ENCODE results near the gene ABLIM1. TPM values are rescaled to one million over a fixed set of nuclear protein-coding genes. Genes with fewer than 3 reads are reported as not detected.

ABLIM1 gene
- total RNA-seq, 1 donor from 2014 or later, result 144 TPM

DNA sequence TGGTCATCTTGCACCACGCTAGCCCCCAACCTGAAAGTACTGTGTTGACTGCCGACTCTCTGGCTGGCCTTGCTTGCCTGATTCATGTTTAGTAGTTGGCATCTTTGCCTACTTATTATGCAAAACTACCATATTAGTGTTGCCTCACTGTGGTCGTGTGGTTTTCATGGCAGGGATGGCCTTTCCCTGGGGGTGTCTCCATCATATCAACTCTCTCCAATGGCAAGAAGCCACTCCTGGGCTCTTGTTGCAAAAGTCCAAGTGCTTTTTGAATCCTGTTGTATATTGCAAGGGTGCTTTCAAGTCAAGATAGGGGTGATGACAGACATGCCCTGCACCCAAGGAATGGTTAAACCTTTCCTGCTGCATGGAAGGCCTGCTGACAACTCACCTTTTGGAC, 39.4 kb downstream of the ABLIM1 start:
- no peak for ATAC-seq
- no peak overlapping the region for H3K4me3 ChIP-seq

DNA sequence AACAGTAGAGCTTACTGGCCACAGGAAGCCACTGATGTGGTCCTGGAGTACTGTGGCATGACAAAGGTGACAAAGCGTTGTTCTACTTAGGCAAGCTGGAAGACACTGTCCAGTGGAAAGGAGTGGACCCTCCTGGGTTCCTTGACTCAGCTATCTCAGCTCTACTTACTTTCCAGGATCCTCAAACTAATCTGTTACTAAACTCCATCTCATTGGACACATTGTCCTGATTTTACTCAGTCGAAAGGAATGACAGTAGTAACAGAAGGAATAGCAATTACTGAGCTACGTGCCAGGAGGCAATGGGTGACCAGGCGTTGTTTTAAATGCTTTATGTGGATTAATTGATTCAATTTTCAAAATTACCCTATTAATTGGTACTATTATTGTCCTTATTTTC, 41.6 kb downstream of the ABLIM1 start:
- intact Hi-C loops (cut with DNase I), result no loop called here
- H3K9me3 ChIP-seq, result no peaks in the 10 kb centered on the region
- ATAC-seq (no peak), DNase-seq (no peak)
- TF ChIP-seq, protein P1, sequence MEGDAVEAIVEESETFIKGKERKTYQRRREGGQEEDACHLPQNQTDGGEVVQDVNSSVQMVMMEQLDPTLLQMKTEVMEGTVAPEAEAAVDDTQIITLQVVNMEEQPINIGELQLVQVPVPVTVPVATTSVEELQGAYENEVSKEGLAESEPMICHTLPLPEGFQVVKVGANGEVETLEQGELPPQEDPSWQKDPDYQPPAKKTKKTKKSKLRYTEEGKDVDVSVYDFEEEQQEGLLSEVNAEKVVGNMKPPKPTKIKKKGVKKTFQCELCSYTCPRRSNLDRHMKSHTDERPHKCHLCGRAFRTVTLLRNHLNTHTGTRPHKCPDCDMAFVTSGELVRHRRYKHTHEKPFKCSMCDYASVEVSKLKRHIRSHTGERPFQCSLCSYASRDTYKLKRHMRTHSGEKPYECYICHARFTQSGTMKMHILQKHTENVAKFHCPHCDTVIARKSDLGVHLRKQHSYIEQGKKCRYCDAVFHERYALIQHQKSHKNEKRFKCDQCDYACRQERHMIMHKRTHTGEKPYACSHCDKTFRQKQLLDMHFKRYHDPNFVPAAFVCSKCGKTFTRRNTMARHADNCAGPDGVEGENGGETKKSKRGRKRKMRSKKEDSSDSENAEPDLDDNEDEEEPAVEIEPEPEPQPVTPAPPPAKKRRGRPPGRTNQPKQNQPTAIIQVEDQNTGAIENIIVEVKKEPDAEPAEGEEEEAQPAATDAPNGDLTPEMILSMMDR (IDR thresholded peaks at IDR 0.05), result no peak
- H3K27ac ChIP-seq, result no peak overlapping the region
- no peaks in the 10 kb centered on the region for H3K36me3 ChIP-seq
- H3K4me1 ChIP-seq, result peaks cover 27% of the 10 kb centered on the region
- H3K4me3 ChIP-seq, result no peak overlapping the region
- H3K27me3 ChIP-seq, result no peaks in the 10 kb centered on the region

More for the DNA sequence above, 39.4 kb downstream of the ABLIM1 start:
- TF ChIP-seq, protein P1 (IDR thresholded peaks at IDR 0.05), result no peak
- Histone ChIP-seq H3K4me1 (peaks cover 19% of the 10 kb centered on the region), H3K9me3 (no peaks in the 10 kb centered on the region), H3K27ac (no peak overlapping the region), H3K27me3 (no peaks in the 10 kb centered on the region), H3K36me3 (no peaks in the 10 kb centered on the region)
- DNase-seq, result no peak
- intact Hi-C loops (cut with DNase I), result no loop called here

DNA sequence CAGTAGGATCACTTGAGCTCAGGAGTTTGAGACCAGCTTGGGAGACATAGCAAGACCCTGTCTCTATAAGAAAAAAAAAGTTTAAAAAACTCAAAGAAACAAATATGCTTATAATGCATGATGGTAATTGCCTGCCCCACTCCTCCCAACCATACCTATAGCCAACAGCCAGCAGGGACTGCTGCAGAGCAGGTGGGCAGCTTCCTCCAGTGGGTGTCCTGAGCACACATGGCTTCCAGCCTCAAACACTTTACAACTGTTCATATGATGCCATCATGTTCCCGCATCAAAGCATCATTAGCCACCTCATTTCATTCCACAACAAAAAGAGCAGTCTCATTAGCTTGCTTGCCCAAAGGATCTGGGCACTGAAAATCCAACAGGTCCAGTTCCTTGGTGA, 42.0 kb downstream of the ABLIM1 start:
- no peak for ATAC-seq
- Histone ChIP-seq H3K36me3 (no peaks in the 10 kb centered on the region), H3K27ac (no peak overlapping the region), H3K4me1 (peaks cover 27% of the 10 kb centered on the region), H3K27me3 (no peaks in the 10 kb centered on the region), H3K9me3 (no peaks in the 10 kb centered on the region), H3K4me3 (no peak overlapping the region)
- TF ChIP-seq, protein P1 (IDR thresholded peaks at IDR 0.05), result no peak
- intact Hi-C loops (cut with DNase I), result no loop called here
- DNase-seq, result no peak

DNA sequence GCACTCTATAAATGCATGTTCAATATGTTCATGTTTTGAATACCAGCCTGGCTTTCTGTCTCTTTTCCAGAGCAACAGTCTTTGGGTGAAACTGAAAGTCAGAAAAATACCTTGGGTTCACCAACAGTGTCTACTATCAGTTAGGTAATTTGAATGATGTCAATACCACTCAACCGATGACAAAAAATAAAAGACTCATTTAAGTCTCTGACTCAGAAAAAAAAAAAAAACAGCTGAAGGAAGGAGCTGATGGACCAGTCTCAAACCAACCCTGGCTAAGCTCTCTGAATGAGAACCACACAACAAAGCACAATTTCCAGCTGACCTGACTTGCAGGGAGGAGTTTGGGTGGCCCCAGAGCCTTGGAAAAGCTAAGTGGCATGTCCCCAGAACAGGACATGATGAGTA, 42.5 kb downstream of the ABLIM1 start:
- DNase-seq, result no peak
- no peak overlapping the region for H3K27ac ChIP-seq
- no peaks in the 10 kb centered on the region for H3K36me3 ChIP-seq
- no peaks in the 10 kb centered on the region for H3K27me3 ChIP-seq
- intact Hi-C loops (cut with DNase I), result no loop called here
- no peak overlapping the region for H3K4me3 ChIP-seq
- no peaks in the 10 kb centered on the region for H3K9me3 ChIP-seq
- TF ChIP-seq, protein P1 (IDR thresholded peaks at IDR 0.05), result no peak
- no peak for ATAC-seq
- peaks cover 27% of the 10 kb centered on the region for H3K4me1 ChIP-seq

DNA sequence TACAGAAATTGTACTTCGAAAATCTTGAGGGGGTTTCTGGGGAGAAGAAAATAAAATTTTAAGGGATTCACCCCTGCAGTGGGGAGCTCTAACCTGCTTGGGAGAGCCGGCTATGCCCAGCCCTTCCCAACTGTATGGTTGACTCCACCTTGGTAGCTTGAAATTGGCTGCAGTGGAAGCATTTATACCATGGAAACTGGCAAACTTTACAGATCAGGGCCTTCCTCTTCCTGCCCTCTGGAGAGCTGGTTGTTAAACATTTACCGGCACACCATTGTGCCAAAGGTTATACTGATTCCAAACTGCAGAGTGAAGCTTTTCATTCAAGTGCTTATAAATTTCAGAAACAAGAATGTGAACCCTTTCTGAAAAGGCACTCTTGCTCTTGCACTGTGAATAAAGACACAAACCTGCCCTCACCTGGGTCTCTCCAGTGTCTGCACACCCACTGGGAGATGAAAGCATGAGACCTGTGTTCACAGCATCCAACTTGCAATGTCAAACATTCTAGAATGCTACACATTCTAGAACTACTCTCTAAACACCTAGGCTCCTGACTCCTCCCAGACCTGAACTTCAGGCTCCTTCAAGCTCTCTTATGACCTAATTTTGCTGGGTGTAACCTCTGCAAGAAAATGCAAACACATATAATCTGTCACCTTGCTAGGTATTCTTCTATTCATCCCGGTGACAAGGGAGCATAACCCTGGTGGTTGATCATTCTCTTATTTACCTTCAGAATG, 44.7 kb downstream of the ABLIM1 start:
- DNase-seq, result no peak

More for the DNA sequence above, 44.7 kb downstream of the ABLIM1 start:
- TF ChIP-seq, protein P1 (IDR thresholded peaks at IDR 0.05), result no peak
- H3K36me3 ChIP-seq, result no peaks in the 10 kb centered on the region
- intact Hi-C loops (cut with DNase I), result no loop called here
- ATAC-seq, result peak; percentile 78
- no peaks in the 10 kb centered on the region for H3K27me3 ChIP-seq
- H3K9me3 ChIP-seq, result no peaks in the 10 kb centered on the region
- H3K27ac ChIP-seq, result peak overlapping the region; percentile 69
- H3K4me1 ChIP-seq, result peaks cover 27% of the 10 kb centered on the region
- no peak overlapping the region for H3K4me3 ChIP-seq
